Uterus (tissue), 2 donors: ENCODE results near the gene ZSCAN10.

Experiments used
- CTCF ChIP-seq, 4 experiments: fragments of 200-600 bp in 2 of 4; fragments of 450-650 bp in 2 of 4; sonication (generic) in 2 of 4; IDR thresholded peaks; one replicate each; pipeline ENCODE4 v1.5.1; 2016 to 2019; ENCODE audit warnings: antibody characterized with exemption in 4 of 4, mild to moderate bottlenecking in 2 of 4, moderate library complexity in 1 of 4
- POLR2A ChIP-seq, 2 donors: fragments of 450-650 bp; IDR thresholded peaks; one replicate each; pipeline ENCODE4 v1.6.1; 2016; ENCODE audit warnings: antibody characterized with exemption in 2 of 2, mild to moderate bottlenecking in 1 of 2, moderate library complexity in 1 of 2

GRCh38 chr16:3143189-3143588, 44.1 kb upstream of the ZSCAN10 start:
- TF ChIP-seq CTCF (IDR thresholded peaks at IDR 0.05) (no peak), POLR2A (IDR thresholded peaks at IDR 0.05) (no peak)
